H1 (cell line): Measurements from ENCODE around the gene TBC1D24. TPM values are rescaled to one million over a fixed set of nuclear protein-coding genes. Genes with fewer than 3 reads are reported as not detected.

Experiments
- ASH2L ChIP-seq: fragments of 200-600, 300-600 bp; sonication (generic); IDR thresholded peaks from one replicate; pipeline ENCODE4 v1.7.1; 2017; ENCODE audit warnings: low read length
- ATF2 ChIP-seq: IDR thresholded peaks from 2 replicates; pipeline ENCODE4 v1.6.1; 2012; ENCODE audit warnings: low read length, inconsistent platforms
- CBX5 ChIP-seq: fragments of 300-800, 300-1000 bp; sonication (generic); IDR thresholded peaks from 2 replicates; pipeline ENCODE4 v1.7.1; 2016; ENCODE audit warnings: antibody characterized with exemption, low read length, low read depth
- CHD1 ChIP-seq: IDR thresholded peaks from 2 replicates; pipeline ENCODE4 v1.6.1; 2012; ENCODE audit warnings: low read depth, low read length, improper control_type of control experiment
- EZH2 ChIP-seq: fragments of 200-600 bp; sonication (generic); IDR thresholded peaks from 2 replicates; pipeline ENCODE4 v1.7.1; 2012; ENCODE audit warnings: low read depth, mild to moderate bottlenecking, moderate library complexity, low read length, inconsistent platforms; ENCODE audit not compliant: severe bottlenecking
- GABPA ChIP-seq: IDR thresholded peaks from 2 replicates; pipeline ENCODE4 v1.6.1; 2011; ENCODE audit warnings: mild to moderate bottlenecking, low read length, moderate library complexity, borderline replicate concordance; ENCODE audit not compliant: insufficient read depth
- HDAC2 ChIP-seq, 2 experiments: fragments of 300-600 bp in 1 of 2; sonication (generic) in 1 of 2; IDR thresholded peaks; 2 replicates each; pipeline ENCODE4 v1.6.1; 2011 to 2012; ENCODE audit warnings: low read depth in 2 of 2, low read length in 2 of 2, mild to moderate bottlenecking in 2 of 2, moderate library complexity in 2 of 2, borderline replicate concordance in 1 of 2, inconsistent platforms in 1 of 2
- JUN ChIP-seq: IDR thresholded peaks from 2 replicates; pipeline ENCODE4 v1.6.1; 2011; ENCODE audit warnings: low read depth, mild to moderate bottlenecking, improper control_type of control experiment, low read length
- KDM1A ChIP-seq: fragments of 200-600, 300-600 bp; sonication (generic); IDR thresholded peaks from 2 replicates; pipeline ENCODE4 v1.7.1; 2016; ENCODE audit warnings: mild to moderate bottlenecking, low read length, borderline replicate concordance
- KDM4A ChIP-seq: IDR thresholded peaks from one replicate; pipeline ENCODE4 v1.7.1; 2012; ENCODE audit warnings: low read depth, mild to moderate bottlenecking, moderate library complexity, low read length, inconsistent platforms; ENCODE audit not compliant: severe bottlenecking
- MAX ChIP-seq: IDR thresholded peaks from 2 replicates; pipeline ENCODE4 v1.6.1; 2012; ENCODE audit warnings: inconsistent platforms
- PHF8 ChIP-seq: fragments of 200-600 bp; sonication (generic); conservative IDR thresholded peaks from 2 replicates; pipeline ENCODE4 v1.7.1; 2012; ENCODE audit warnings: low read depth, mild to moderate bottlenecking, inconsistent platforms, low read length, moderate library complexity
- POLR2A ChIP-seq, 2 experiments: IDR thresholded peaks; 1 replicate in 1 of 2; 2 replicates in 1 of 2; pipeline ENCODE4 v1.6.1; 2011; ENCODE audit warnings: low read depth in 2 of 2, low read length in 2 of 2, mild to moderate bottlenecking in 2 of 2; ENCODE audit errors: control extremely low read depth in 1 of 2
- POLR2AphosphoS5 ChIP-seq: IDR thresholded peaks from 2 replicates; pipeline ENCODE4 v1.6.1; 2011; ENCODE audit warnings: low read depth, low read length
- RAD21 ChIP-seq, 2 experiments: IDR thresholded peaks in 1 of 2; conservative IDR thresholded peaks in 1 of 2; 2 replicates each; pipeline ENCODE4 v1.6.1; 2011; ENCODE audit warnings: low read depth in 2 of 2, low read length in 2 of 2, improper control_type of control experiment in 1 of 2, inconsistent platforms in 1 of 2, mild to moderate bottlenecking in 1 of 2, moderate library complexity in 1 of 2
- SIN3A ChIP-seq, 2 experiments: IDR thresholded peaks in 1 of 2; conservative IDR thresholded peaks in 1 of 2; 2 replicates each; pipeline ENCODE4 v1.6.1; 2011 to 2012; ENCODE audit warnings: low read length in 2 of 2, improper control_type of control experiment in 1 of 2, low read depth in 1 of 2, mild to moderate bottlenecking in 1 of 2
- SIX5 ChIP-seq: IDR thresholded peaks from 2 replicates; pipeline ENCODE4 v1.6.1; 2011; ENCODE audit warnings: mild to moderate bottlenecking, low read depth, low read length
- SP1 ChIP-seq: IDR thresholded peaks from 2 replicates; pipeline ENCODE4 v1.6.1; 2011; ENCODE audit warnings: low read depth, low read length
- SP2 ChIP-seq: IDR thresholded peaks from 2 replicates; pipeline ENCODE4 v1.6.1; 2012; ENCODE audit warnings: mild to moderate bottlenecking, low read length, inconsistent platforms
- SUZ12 ChIP-seq: fragments of 200-600 bp; sonication (generic); IDR thresholded peaks from 2 replicates; pipeline ENCODE4 v1.6.1; 2012; ENCODE audit warnings: mild to moderate bottlenecking, inconsistent platforms, low read length, moderate library complexity, mixed read lengths
- TAF1 ChIP-seq: IDR thresholded peaks from 2 replicates; pipeline ENCODE4 v1.6.1; 2011; ENCODE audit warnings: mild to moderate bottlenecking, low read depth, low read length
- TBP ChIP-seq: IDR thresholded peaks from 2 replicates; pipeline ENCODE4 v1.6.1; 2011; ENCODE audit warnings: low read depth, low read length, improper control_type of control experiment
- polyA plus RNA-seq, 7 experiments: library from polyadenylated mRNA; depleted of rRNA in 3 of 7; stranded (reverse) in 5 of 7; unstranded in 2 of 7; fragments of >200 nt in 5 of 7; fragments of 200-250 nt in 2 of 7; gene quantifications; 1 replicate in 5 of 7; 2 replicates in 1 of 7; 4 replicates in 1 of 7; pipeline versions ENCODE4 v1.2.1 to v1.2.3, GENCODE V29; 2011 to 2013; ENCODE audit warnings: missing spikeins in 2 of 7, mixed read lengths in 2 of 7
- total RNA-seq: library from RNA; stranded (reverse); fragmentation: NEBNext Ultra II Directional; extraction: Animal tissue kit (Norgen Biotek cat#: 25700); gene quantifications from 2 replicates; pipeline ENCODE4 v1.2.1, GENCODE V29; 2021

The TBC1D24 gene
- total and polyA plus RNA-seq, 2 of the 8 experiments (the other 6 are each of a cell fraction or from before 2014, with no cell fraction given): 8.7 to 21.5 TPM

- TF ChIP-seq ATF2 (no peak), MAX (peak; percentile 98), JUN (no peak), HDAC2 (IDR thresholded peaks at IDR 0.05; ENCODE audit: borderline replicate concordance in 1 of 2, low read depth in 2 of 2, low read length in 2 of 2) (no peak), CBX5 (no peak), KDM4A (peak; percentile 83), POLR2A (IDR thresholded peaks at IDR 0.05; ENCODE audit: control extremely low read depth in 1 of 2, low read depth in 2 of 2, low read length in 2 of 2) (no peak; a peak in 1 of 3 replicates), KDM1A (no peak), CHD1 (no peak), GABPA (no peak), SP2 (peak; percentile 35; the same call in 1 of the 2 replicates), SP1 (peak; percentile 94), POLR2AphosphoS5 (peak; percentile 10; the same call in 1 of the 2 replicates), PHF8 (peak; percentile 65; the same call in 1 of the 2 replicates), TAF1 (peak; percentile 80), SIX5 (no peak), SIN3A (conservative IDR thresholded peaks at IDR 0.05 in 1 of 2, IDR thresholded peaks at IDR 0.05 in 1 of 2; ENCODE audit: low read depth in 1 of 2, low read length in 2 of 2) (peak in 1 of 2 experiments; percentile 20; a peak in 1 of 4 replicates), RAD21 (IDR thresholded peaks at IDR 0.05 in 1 of 2, conservative IDR thresholded peaks at IDR 0.05 in 1 of 2; ENCODE audit: low read depth in 2 of 2, low read length in 2 of 2) (no peak; a peak in 1 of 4 replicates), TBP (peak; percentile 59), ASH2L (peak; percentile 74), EZH2 (no peak), SUZ12 (no peak)
Observed at GRCh38 chr16:2429034-2429770, 45.7 kb upstream of the TBC1D24 start, which contains the start of gene CCNF (continued).
